ENCODE measurements around the gene TBX19.
A peak's percentile ranks its signal among the peaks of the same experiment; 100 is the strongest.
"Not testable (repeated sequence)": the region's sequence is repeated elsewhere in the genome, so short reads cannot be mapped to it uniquely, and the experiment has no call there.

TBX19 gene

GRCh38 chr1:168348146-168348709 lies 67.6 kb downstream of the TBX19 start:
- peak overlapping the region; percentile 38 to 51 for H3K9ac ChIP-seq (ENCODE audit: low read depth in 1 of 2, low read length in 2 of 2)
- H3K27me3 ChIP-seq (ENCODE audit: control insufficient read depth in 2 of 2, insufficient read depth in 2 of 2, low read length in 2 of 2), result no peaks in the 10 kb centered on the region
- H3K27ac ChIP-seq (ENCODE audit: low read depth in 2 of 2, low read length in 2 of 2), result no peak overlapping the region
- no peaks in the 10 kb centered on the region for H3K4me1 ChIP-seq (ENCODE audit: control insufficient read depth in 2 of 2, insufficient read depth in 2 of 2, low read length in 2 of 2)
- H3K36me3 ChIP-seq (ENCODE audit: control insufficient read depth in 2 of 2, insufficient read depth in 2 of 2, low read length in 2 of 2), result no peaks in the 10 kb centered on the region
- no peaks in the 10 kb centered on the region for H3K9me3 ChIP-seq (ENCODE audit: control insufficient read depth in 2 of 2, low read length in 2 of 2)
- H3K4me3 ChIP-seq (ENCODE audit: low read length in 2 of 2), result peak overlapping the region; percentile 84 to 91

DNA sequence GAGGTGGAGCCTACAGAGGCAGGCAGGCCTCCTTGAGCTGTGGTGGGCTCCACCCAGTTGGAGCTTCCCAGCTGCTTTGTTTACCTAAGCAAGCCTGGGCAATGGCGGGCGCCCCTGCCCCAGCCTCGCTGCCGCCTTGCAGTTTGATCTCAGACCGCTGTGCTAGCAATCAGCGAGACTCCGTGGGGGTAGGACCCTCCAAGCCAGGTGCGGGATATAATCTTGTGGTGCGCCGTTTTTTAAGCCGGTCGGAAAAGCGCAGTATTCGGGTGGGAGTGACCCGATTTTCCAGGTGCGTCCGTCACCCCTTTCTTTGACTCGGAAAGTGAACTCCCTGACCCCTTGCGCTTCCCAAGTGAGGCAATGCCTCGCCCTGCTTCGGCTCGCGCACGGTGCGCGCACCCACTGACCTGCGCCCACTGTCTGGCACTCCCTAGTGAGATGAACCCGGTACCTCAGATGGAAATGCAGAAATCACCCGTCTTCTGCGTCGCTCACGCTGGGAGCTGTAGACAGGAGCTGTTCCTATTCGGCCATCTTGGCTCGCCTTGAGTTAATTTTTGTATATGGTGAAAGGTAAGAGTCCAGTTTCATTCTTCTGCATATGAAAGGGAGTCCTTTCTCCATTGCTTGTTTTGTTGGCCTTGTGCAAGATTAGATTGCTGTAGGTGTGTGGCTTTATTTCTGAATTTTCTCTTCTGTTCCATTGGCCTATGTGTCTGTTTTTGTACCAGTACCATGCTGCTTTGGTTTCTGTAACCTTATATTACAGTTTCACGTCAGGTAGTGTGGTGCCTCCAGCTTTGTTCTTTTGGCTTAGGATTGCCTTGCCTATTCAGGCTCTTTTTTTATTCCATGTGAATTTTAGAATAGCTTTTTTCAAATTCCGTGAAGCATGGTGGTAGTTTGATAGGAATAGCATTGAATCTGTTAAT lies 73.9 kb downstream of the TBX19 start:
- H3K4me1 ChIP-seq (ENCODE audit: control insufficient read depth in 2 of 2, insufficient read depth in 2 of 2, low read length in 2 of 2); H3K4me3 ChIP-seq (ENCODE audit: low read length in 2 of 2); H3K9me3 ChIP-seq (ENCODE audit: control insufficient read depth in 2 of 2, low read length in 2 of 2); H3K27me3 ChIP-seq (ENCODE audit: control insufficient read depth in 2 of 2, insufficient read depth in 2 of 2, low read length in 2 of 2); H3K36me3 ChIP-seq (ENCODE audit: control insufficient read depth in 2 of 2, insufficient read depth in 2 of 2, low read length in 2 of 2); H3K27ac ChIP-seq (ENCODE audit: low read depth in 2 of 2, low read length in 2 of 2); H3K9ac ChIP-seq (ENCODE audit: low read depth in 1 of 2, low read length in 2 of 2): not testable (repeated sequence)

DNA sequence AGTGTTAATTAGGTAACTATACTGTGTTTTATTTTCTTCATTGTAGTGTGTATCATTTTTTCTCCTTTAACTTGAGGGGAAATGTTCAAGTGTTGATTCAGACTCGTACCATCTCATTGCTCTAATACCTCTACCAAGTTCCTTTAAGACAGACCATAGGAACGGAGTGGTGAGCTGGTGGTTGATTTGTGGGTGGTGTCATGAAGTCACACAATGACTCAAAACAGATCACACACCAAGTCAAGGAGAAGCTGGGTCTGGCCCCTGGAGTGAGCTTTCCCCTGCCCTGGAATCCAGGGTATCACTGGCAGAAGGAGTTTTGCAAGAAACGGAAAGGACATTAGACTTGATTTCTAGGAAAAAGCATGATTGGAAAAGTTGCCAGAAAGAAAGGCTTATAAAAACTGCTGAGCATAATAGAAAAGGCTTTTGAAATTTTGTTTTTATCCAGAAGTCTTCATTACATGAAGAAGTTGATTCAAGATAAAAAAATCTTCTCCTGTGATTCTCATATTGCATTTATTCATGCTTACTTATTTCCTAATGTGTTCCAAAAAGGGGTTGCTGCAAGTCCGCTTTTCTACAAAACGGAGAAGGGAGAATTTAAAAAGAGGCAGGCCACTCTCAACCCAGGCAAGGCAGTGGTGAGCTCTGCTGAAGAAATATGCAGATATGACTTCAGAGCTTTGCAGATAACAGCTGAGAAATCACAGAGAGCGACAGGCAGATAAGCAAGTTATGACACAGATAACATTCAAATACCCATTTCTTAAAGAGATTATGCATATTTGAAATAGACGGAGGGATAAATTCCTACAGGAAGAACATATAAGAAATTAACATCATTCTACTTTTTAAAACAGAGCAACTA lies 79.7 kb downstream of the TBX19 start:
- Histone ChIP-seq H3K27ac (ENCODE audit: low read depth in 2 of 2, low read length in 2 of 2) (no peak overlapping the region), H3K36me3 (ENCODE audit: control insufficient read depth in 2 of 2, insufficient read depth in 2 of 2, low read length in 2 of 2) (no peaks in the 10 kb centered on the region), H3K9me3 (ENCODE audit: control insufficient read depth in 2 of 2, low read length in 2 of 2) (no peaks in the 10 kb centered on the region), H3K27me3 (ENCODE audit: control insufficient read depth in 2 of 2, insufficient read depth in 2 of 2, low read length in 2 of 2) (peaks cover 0 to 3% of the 10 kb centered on the region in 2 donors), H3K4me1 (ENCODE audit: control insufficient read depth in 2 of 2, insufficient read depth in 2 of 2, low read length in 2 of 2) (no peaks in the 10 kb centered on the region), H3K4me3 (ENCODE audit: low read length in 2 of 2) (no peak overlapping the region), H3K9ac (ENCODE audit: low read depth in 1 of 2, low read length in 2 of 2) (no peak overlapping the region)

- no peak overlapping the region for H3K27ac ChIP-seq (ENCODE audit: low read depth in 2 of 2, low read length in 2 of 2)
- H3K4me3 ChIP-seq (ENCODE audit: low read length in 2 of 2), result no peak overlapping the region
- no peaks in the 10 kb centered on the region for H3K36me3 ChIP-seq (ENCODE audit: control insufficient read depth in 2 of 2, insufficient read depth in 2 of 2, low read length in 2 of 2)
- H3K9ac ChIP-seq (ENCODE audit: low read depth in 1 of 2, low read length in 2 of 2), result no peak overlapping the region
- H3K27me3 ChIP-seq (ENCODE audit: control insufficient read depth in 2 of 2, insufficient read depth in 2 of 2, low read length in 2 of 2), result peaks cover 0 to 3% of the 10 kb centered on the region in 2 donors
- no peaks in the 10 kb centered on the region for H3K4me1 ChIP-seq (ENCODE audit: control insufficient read depth in 2 of 2, insufficient read depth in 2 of 2, low read length in 2 of 2)
- no peaks in the 10 kb centered on the region for H3K9me3 ChIP-seq (ENCODE audit: control insufficient read depth in 2 of 2, low read length in 2 of 2)
These were observed 80.6 kb downstream of the TBX19 start for GRCh38 chr1:168361252-168361651.

DNA sequence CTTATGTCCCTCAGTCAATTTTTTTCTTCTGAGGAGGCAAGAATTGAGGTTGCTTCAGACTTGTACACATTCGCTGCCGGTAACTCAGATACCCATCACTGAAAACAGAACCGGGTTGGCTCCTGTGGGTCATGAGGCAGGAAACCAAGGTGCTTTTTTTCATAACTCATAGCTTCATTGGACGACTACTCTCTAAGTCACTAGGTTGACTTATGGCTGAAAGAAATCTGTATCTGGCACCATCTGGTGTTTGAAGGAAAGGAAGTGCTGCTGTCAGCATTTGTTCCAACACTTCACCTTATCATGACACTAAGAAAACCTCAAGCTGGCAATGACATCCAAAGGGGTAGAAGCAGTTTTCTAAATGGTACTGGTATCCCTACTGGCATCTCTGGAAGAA lies 82.3 kb downstream of the TBX19 start:
- Histone ChIP-seq H3K4me3 (ENCODE audit: low read length in 2 of 2) (no peak overlapping the region), H3K27ac (ENCODE audit: low read depth in 2 of 2, low read length in 2 of 2) (no peak overlapping the region), H3K9ac (ENCODE audit: low read depth in 1 of 2, low read length in 2 of 2) (no peak overlapping the region), H3K9me3 (ENCODE audit: control insufficient read depth in 2 of 2, low read length in 2 of 2) (no peaks in the 10 kb centered on the region), H3K36me3 (ENCODE audit: control insufficient read depth in 2 of 2, insufficient read depth in 2 of 2, low read length in 2 of 2) (no peaks in the 10 kb centered on the region), H3K4me1 (ENCODE audit: control insufficient read depth in 2 of 2, insufficient read depth in 2 of 2, low read length in 2 of 2) (no peaks in the 10 kb centered on the region), H3K27me3 (ENCODE audit: control insufficient read depth in 2 of 2, insufficient read depth in 2 of 2, low read length in 2 of 2) (peaks cover 0 to 3% of the 10 kb centered on the region in 2 donors)
